DND-41 (cell line): Measurements from ENCODE around the gene NINJ1.

Experiments used
- ATAC-seq: fragments of 200-7000 bp; cut with Tn5 transposase; 3 replicates; pipeline ENCODE4 v1.9.1; 2021; ENCODE audit warnings: low read depth; ENCODE audit not compliant: insufficient read depth
- DNase-seq: peaks from one replicate; pipeline ENCODE4 v3.0.0-alpha.2; 2020
- H2AFZ ChIP-seq: 2 replicates; pipeline ENCODE4 v1.6.0; 2012; ENCODE audit warnings: low read depth, low read length
- H3K27ac ChIP-seq: 2 replicates; pipeline ENCODE4 v1.5.1; 2012; ENCODE audit warnings: low read length, inconsistent platforms
- H3K27me3 ChIP-seq: fragments of 200-600 bp; sonication (generic); 2 replicates; pipeline ENCODE4 v1.6.0; 2012; ENCODE audit warnings: low read length, mild to moderate bottlenecking, inconsistent platforms; ENCODE audit not compliant: insufficient read depth, poor library complexity
- H3K36me3 ChIP-seq: 2 replicates; pipeline ENCODE4 v1.5.1; 2012; ENCODE audit warnings: low read length, inconsistent platforms; ENCODE audit not compliant: insufficient read depth
- H3K4me1 ChIP-seq: 2 replicates; pipeline ENCODE4 v1.5.1; 2012; ENCODE audit warnings: mild to moderate bottlenecking, low read length; ENCODE audit not compliant: insufficient read depth
- H3K4me2 ChIP-seq: 2 replicates; pipeline ENCODE4 v1.6.0; 2012; ENCODE audit warnings: mild to moderate bottlenecking, moderate library complexity, low read length, inconsistent platforms; ENCODE audit not compliant: insufficient read depth
- H3K4me3 ChIP-seq, 2 experiments: fragments of 200-600 bp in 1 of 2; shearing (Covaris generic) in 1 of 2; 2 replicates each; pipeline ENCODE4 v1.5.1; 2012 to 2016; ENCODE audit warnings: inconsistent platforms in 2 of 2, low read length in 2 of 2, mild to moderate bottlenecking in 2 of 2, low read depth in 1 of 2, moderate library complexity in 1 of 2
- H3K79me2 ChIP-seq: 2 replicates; pipeline ENCODE4 v1.6.0; 2012; ENCODE audit warnings: low read length, inconsistent platforms; ENCODE audit not compliant: insufficient read depth
- H3K9ac ChIP-seq: 2 replicates; pipeline ENCODE4 v1.6.0; 2012; ENCODE audit warnings: low read depth, mild to moderate bottlenecking, inconsistent platforms, low read length, moderate library complexity
- H3K9me3 ChIP-seq: 2 replicates; pipeline ENCODE4 v1.5.1; 2012; ENCODE audit warnings: low read length, moderate library complexity, mild to moderate bottlenecking, inconsistent platforms; ENCODE audit not compliant: insufficient read depth, severe bottlenecking
- H4K20me1 ChIP-seq: 2 replicates; pipeline ENCODE4 v1.6.0; 2012; ENCODE audit warnings: low read length; ENCODE audit not compliant: insufficient read depth
- CTCF ChIP-seq: IDR thresholded peaks from 2 replicates; pipeline ENCODE4 v1.5.1; 2012; ENCODE audit warnings: borderline replicate concordance, low read length, moderate library complexity, mild to moderate bottlenecking; ENCODE audit not compliant: poor library complexity, severe bottlenecking; ENCODE audit errors: extremely low read depth
- EZH2 ChIP-seq: IDR thresholded peaks from 3 replicates; pipeline ENCODE4 v1.6.1; 2012; ENCODE audit warnings: borderline replicate concordance, low read depth, mild to moderate bottlenecking, moderate library complexity, low read length, inconsistent platforms; ENCODE audit not compliant: severe bottlenecking

Gene NINJ1

GRCh38 chr9:93177676-93178075 is 43.6 kb upstream of the NINJ1 start:
- H2AFZ ChIP-seq = no peak overlapping the region
- no peak for TF ChIP-seq EZH2
- no peak for TF ChIP-seq CTCF
- no peaks in the 10 kb centered on the region for H3K36me3 ChIP-seq
- H3K27ac ChIP-seq = no peak overlapping the region
- no peaks in the 10 kb centered on the region for H3K9me3 ChIP-seq
- H3K27me3 ChIP-seq = no peaks in the 10 kb centered on the region
- no peak overlapping the region for H3K4me3 ChIP-seq
- H4K20me1 ChIP-seq = no peaks in the 10 kb centered on the region
- no peak for ATAC-seq
- no peaks in the 10 kb centered on the region for H3K4me1 ChIP-seq
- H3K9ac ChIP-seq = no peak overlapping the region
- H3K4me2 ChIP-seq = no peak overlapping the region
- DNase-seq = no peak
- no peaks in the 10 kb centered on the region for H3K79me2 ChIP-seq

- H3K4me2 ChIP-seq = no peak overlapping the region
- H3K4me1 ChIP-seq = no peaks in the 10 kb centered on the region
- H2AFZ ChIP-seq = no peak overlapping the region
- no peak overlapping the region for H3K4me3 ChIP-seq
- DNase-seq (no peak), ATAC-seq (no peak)
- no peak overlapping the region for H3K27ac ChIP-seq
- no peaks in the 10 kb centered on the region for H3K27me3 ChIP-seq
- H3K9ac ChIP-seq = no peak overlapping the region
- H3K9me3 ChIP-seq = no peaks in the 10 kb centered on the region
- no peaks in the 10 kb centered on the region for H3K36me3 ChIP-seq
- H3K79me2 ChIP-seq = no peaks in the 10 kb centered on the region
- no peaks in the 10 kb centered on the region for H4K20me1 ChIP-seq
- no peak for TF ChIP-seq EZH2
- no peak for TF ChIP-seq CTCF
Observed at GRCh38 chr9:93174976-93175375, 40.9 kb upstream of the NINJ1 start.

- no peak for DNase-seq
- ATAC-seq = no peak
- H3K36me3 ChIP-seq = no peaks in the 10 kb centered on the region
- H3K27me3 ChIP-seq = no peaks in the 10 kb centered on the region
- no peak overlapping the region for H3K4me2 ChIP-seq
- H4K20me1 ChIP-seq = no peaks in the 10 kb centered on the region
- no peak overlapping the region for H3K27ac ChIP-seq
- H3K9ac ChIP-seq = no peak overlapping the region
- no peak for TF ChIP-seq EZH2
- TF ChIP-seq CTCF = no peak
- H2AFZ ChIP-seq = no peak overlapping the region
- no peaks in the 10 kb centered on the region for H3K79me2 ChIP-seq
- H3K4me3 ChIP-seq = no peak overlapping the region
- no peaks in the 10 kb centered on the region for H3K4me1 ChIP-seq
- no peaks in the 10 kb centered on the region for H3K9me3 ChIP-seq
Observed at GRCh38 chr9:93173365-93174051, 39.5 kb upstream of the NINJ1 start.
